HUES64 (cell line): ENCODE measurements around the gene THSD4.
"Not testable (repeated sequence)": the region's sequence is repeated elsewhere in the genome, so short reads cannot be mapped to it uniquely, and the experiment has no call there.

ENCODE experiments used
- H3K27ac ChIP-seq: 2 replicates; pipeline ENCODE4 v1.7.0; 2013; ENCODE audit warnings: low read depth, low read length, inconsistent platforms
- H3K27me3 ChIP-seq: 2 replicates; pipeline ENCODE4 v1.6.1; 2013; ENCODE audit warnings: mild to moderate bottlenecking, low read length; ENCODE audit not compliant: insufficient read depth
- H3K36me3 ChIP-seq: 2 replicates; pipeline ENCODE4 v1.6.1; 2013; ENCODE audit warnings: mild to moderate bottlenecking, low read length; ENCODE audit not compliant: insufficient read depth
- H3K4me1 ChIP-seq: 2 replicates; pipeline ENCODE4 v1.6.1; 2013; ENCODE audit warnings: mild to moderate bottlenecking, low read length, moderate library complexity; ENCODE audit not compliant: insufficient read depth
- H3K4me3 ChIP-seq: 2 replicates; pipeline ENCODE4 v1.5.1; 2013; ENCODE audit warnings: mild to moderate bottlenecking, low read length, moderate library complexity
- H3K9ac ChIP-seq: 2 replicates; pipeline ENCODE4 v1.6.1; 2013; ENCODE audit warnings: mild to moderate bottlenecking, low read depth, low read length
- H3K9me3 ChIP-seq: 2 replicates; pipeline ENCODE4 v1.6.1; 2013; ENCODE audit warnings: low read depth, low read length; ENCODE audit not compliant: insufficient read depth
- WGBS: fragments of 150-250, 120-280 bp; methylation state at CpG from one replicate; pipeline ENCODE4 v1.1.7; 2013; ENCODE audit warnings: missing lambda C conversion rate; 5-methylcytosine and 5-hydroxymethylcytosine counted together

The THSD4 gene

DNA sequence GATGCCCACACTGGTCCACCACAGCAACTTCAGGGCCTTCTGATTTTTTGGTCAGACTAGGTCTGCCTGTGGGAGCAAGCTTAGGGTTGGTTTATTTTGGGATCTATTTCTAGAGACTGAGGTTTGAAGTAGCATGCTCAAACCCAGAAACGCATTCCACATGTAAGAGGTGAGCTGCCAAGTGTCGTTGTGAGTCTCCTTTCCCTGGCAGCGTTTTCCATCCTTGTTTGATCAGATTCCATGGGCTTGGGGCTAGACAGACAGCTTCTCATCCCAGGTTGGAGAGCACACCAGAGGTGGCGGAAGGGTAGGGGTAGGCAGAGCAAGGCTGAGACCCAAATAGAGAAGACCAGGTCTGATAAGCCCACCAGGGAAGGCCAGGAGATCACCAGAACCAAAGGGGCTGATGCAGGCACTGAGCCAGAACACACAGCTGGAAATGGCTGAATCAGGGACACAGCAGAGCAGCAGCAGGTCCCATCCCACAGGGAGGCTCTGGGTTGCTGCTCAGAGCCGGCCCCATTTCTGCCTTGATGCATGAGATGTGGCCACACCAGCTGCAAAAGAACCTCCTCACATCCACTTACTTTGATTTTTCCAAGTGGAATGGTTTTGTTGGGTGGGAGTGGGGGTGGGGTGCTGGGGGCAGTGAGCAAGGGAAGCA lies 186.8 kb downstream of the THSD4 start:
- H3K9ac ChIP-seq = no peak overlapping the region
- H3K27ac ChIP-seq = no peak overlapping the region
- H3K4me3 ChIP-seq = no peak overlapping the region
- no peaks in the 10 kb centered on the region for H3K27me3 ChIP-seq
- no peaks in the 10 kb centered on the region; the same call in 1 of the 2 replicates for H3K9me3 ChIP-seq
- 93% methylated on average over 5 of the region's 5 CpGs for WGBS
- no peaks in the 10 kb centered on the region for H3K36me3 ChIP-seq
- no peaks in the 10 kb centered on the region for H3K4me1 ChIP-seq

DNA sequence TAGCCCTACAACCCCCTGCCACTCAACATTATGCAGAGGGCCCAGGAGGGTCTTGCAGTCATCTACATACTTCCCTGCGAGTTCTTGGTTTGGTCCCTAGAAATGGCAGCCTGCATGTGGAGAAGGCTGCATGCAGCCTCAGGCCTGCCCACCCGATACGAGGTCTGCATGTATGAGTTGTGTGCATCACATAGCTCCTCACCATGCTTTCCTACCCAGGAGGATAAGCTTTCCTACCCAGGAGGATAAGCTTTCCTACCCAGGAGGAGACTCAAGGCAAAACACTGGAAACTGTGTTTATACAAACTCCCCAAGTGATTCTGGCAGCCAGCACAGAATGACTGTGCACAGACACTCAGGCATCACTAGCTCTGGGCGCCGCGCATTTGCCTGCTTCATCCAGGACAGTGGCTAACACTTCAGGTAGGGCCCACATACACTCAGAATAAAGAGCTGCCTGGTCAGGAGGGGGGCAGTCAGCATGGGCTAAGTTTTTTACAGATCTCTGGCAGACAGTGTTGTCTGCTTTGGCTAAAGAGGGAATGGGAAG lies 187.7 kb downstream of the THSD4 start:
- no peaks in the 10 kb centered on the region for H3K27me3 ChIP-seq
- peaks cover 4% of the 10 kb centered on the region; the same call in 1 of the 2 replicates for H3K9me3 ChIP-seq
- H3K4me1 ChIP-seq = no peaks in the 10 kb centered on the region
- 93% methylated on average over 6 of the region's 6 CpGs for WGBS
- H3K9ac ChIP-seq = no peak overlapping the region
- H3K4me3 ChIP-seq = no peak overlapping the region
- no peak overlapping the region for H3K27ac ChIP-seq
- no peaks in the 10 kb centered on the region for H3K36me3 ChIP-seq

DNA sequence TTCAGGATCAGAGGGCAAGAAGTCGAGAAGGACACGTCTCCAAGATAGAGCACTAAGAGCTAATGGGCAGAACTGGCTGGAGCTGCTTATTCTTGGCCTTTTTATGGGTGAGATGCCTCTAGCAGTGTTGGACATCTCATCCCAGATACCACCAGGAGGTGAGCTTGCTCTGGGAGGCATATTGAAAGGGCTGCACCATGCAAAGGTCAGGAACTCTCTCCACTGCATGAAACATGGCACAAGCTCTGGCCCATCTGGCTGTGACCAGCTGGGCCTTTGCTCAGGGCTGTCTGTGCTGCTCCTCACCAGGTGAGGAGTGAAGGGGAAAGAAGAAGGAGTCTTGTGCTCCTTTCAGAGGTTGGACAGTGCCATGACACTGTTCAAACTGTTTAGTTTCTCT lies 188.7 kb downstream of the THSD4 start:
- Histone ChIP-seq H3K9ac (no peak overlapping the region), H3K27me3 (no peaks in the 10 kb centered on the region), H3K4me3 (no peak overlapping the region), H3K9me3 (peaks cover 6% of the 10 kb centered on the region; the same call in 1 of the 2 replicates), H3K4me1 (no peaks in the 10 kb centered on the region), H3K27ac (no peak overlapping the region), H3K36me3 (no peaks in the 10 kb centered on the region)
- whole genome bisulfite sequencing = 95% methylated on average over 2 of the region's 2 CpGs

DNA sequence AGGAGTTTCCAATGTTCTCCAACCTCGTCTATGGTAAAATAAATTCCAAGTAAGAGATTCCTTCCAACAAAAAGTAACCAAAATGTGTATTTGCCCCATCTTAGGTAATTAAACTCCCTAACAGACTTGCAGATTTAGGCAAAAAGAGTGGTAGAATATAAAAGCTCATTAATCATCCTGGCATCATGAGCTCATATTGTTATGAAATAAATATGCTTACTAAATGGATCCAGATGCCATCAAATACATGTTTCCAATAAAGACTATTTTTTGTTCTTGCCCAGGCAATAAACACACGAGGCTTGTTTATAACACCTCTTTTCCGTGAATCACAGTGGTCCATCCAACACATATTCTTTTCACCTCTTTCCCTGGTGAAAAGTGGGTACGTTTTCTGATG lies 189.4 kb downstream of the THSD4 start:
- no peak overlapping the region for H3K4me3 ChIP-seq

DNA sequence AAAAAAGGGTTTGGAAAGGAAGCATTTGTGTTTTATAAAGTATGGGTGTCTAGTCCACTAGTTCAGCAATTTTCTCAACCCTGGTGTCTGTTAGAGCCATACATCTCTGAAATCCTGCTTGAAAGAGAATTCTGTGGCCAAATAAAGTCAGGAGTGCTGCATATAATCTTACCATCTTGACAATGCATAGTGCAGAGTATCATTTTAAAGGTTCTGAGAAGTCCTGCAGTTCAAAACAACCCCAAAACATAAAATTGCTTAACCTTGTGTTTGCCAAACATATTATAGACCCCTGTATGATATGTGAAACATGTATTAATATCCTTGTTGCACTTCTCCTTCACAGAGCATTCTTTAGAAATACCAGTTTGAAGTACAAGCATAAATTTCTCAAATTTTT lies 191.3 kb downstream of the THSD4 start:
- Histone ChIP-seq H3K4me1 (no peaks in the 10 kb centered on the region), H3K36me3 (no peaks in the 10 kb centered on the region), H3K27me3 (no peaks in the 10 kb centered on the region), H3K9ac (no peak overlapping the region), H3K4me3 (no peak overlapping the region), H3K27ac (no peak overlapping the region), H3K9me3 (peaks cover 6% of the 10 kb centered on the region; the same call in 1 of the 2 replicates)

More for the DNA sequence above, 189.4 kb downstream of the THSD4 start:
- no peak overlapping the region for H3K27ac ChIP-seq
- no peak overlapping the region for H3K9ac ChIP-seq
- H3K9me3 ChIP-seq = peaks cover 6% of the 10 kb centered on the region; the same call in 1 of the 2 replicates
- H3K4me1 ChIP-seq = no peaks in the 10 kb centered on the region
- 95% methylated on average over 3 of the region's 4 CpGs for WGBS
- no peaks in the 10 kb centered on the region for H3K27me3 ChIP-seq
- H3K36me3 ChIP-seq = no peaks in the 10 kb centered on the region

DNA sequence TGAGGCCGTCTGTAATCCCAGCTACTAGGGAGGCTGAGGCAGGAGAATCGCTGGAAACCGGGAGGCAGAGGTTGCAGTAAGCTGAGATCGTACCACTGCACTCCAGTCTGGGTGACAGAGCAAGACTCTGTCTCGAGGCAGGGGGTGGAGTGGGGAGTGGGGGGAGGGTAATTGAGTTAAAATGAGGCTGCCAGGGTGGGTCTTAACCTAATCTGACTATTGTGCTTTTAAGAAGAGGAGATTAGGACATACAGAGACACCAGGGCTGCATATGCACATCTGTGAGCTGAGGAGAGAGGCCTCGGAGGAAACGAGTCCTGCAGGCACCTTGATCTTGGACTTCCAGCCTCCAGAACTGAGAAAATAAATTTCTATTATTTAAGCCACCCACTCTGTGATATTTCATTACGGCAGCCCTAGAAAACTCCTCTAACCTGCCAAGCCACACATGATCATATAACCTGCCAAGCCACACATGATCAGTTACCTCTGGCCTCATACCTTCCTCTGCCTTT lies 197.0 kb downstream of the THSD4 start:
- WGBS = 83% methylated on average over 8 of the region's 8 CpGs

DNA sequence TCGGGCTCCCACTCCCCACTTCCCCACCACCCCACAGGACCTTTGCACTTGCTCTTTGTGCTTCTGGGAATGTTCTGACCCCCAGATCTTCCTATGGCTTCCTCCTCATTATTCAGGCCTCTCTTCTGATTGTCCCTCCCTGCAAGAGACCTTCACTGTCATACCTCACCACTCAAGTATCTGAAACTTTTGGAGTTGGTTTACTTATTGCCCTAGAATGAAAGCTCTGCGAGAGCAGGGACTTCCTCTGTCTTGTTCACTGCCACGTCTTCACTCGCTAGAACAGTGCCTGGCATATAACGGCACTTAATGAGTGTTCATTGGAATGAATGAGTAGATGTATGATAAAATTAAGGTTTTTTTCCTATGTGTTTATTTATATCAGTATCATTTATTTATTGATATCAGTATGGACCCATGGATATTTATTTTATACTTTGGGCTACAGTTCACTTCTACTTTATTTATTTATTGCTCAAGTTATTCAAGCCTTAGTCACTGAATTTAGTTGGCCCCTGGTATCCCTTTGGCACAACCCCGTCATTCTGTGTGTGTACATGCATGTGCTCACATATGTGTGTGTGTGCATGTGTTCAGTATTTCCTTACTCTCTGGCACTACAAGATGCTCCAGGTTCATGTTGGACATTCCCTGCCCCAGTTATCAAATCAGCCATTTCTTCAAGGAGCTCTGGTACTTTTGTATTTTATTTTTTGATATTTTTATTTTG lies 197.6 kb downstream of the THSD4 start:
- Histone ChIP-seq H3K9me3 (peaks cover 2% of the 10 kb centered on the region; the same call in 1 of the 2 replicates), H3K27ac (no peak overlapping the region), H3K4me1 (peaks cover 26% of the 10 kb centered on the region; the same call in 1 of the 2 replicates), H3K4me3 (no peak overlapping the region), H3K36me3 (no peaks in the 10 kb centered on the region), H3K27me3 (no peaks in the 10 kb centered on the region), H3K9ac (no peak overlapping the region)
- whole genome bisulfite sequencing = 90% methylated on average over 6 of the region's 6 CpGs

More for the DNA sequence above, 197.0 kb downstream of the THSD4 start:
- H3K27ac ChIP-seq = no peak overlapping the region
- no peaks in the 10 kb centered on the region for H3K36me3 ChIP-seq
- H3K9me3 ChIP-seq = peaks cover 6% of the 10 kb centered on the region; the same call in 1 of the 2 replicates
- no peaks in the 10 kb centered on the region for H3K27me3 ChIP-seq
- no peak overlapping the region for H3K9ac ChIP-seq
- no peak overlapping the region for H3K4me3 ChIP-seq
- peaks cover 26% of the 10 kb centered on the region; the same call in 1 of the 2 replicates for H3K4me1 ChIP-seq

DNA sequence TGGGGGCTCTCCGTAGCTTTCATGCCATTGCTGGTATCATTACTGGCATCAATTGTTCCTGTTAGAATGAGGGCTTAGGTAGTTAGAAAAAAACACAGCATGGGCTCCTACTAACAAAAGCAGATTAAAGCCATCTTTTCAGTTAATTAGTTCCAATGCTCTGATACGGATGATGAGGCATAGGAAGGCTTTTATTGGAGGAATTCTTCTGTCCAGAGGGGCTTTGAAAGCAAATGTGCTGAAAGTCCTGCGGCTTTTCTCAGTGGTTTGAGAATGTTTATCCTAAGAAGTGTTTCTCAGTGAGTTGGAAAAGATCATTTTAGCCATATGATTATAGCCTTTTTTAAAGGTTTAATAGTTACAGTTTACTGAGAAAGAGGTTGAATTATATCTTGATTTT lies 198.5 kb downstream of the THSD4 start:
- Histone ChIP-seq H3K27me3 (no peaks in the 10 kb centered on the region), H3K9ac (no peak overlapping the region), H3K27ac (no peak overlapping the region), H3K4me3 (no peak overlapping the region), H3K9me3 (no peaks in the 10 kb centered on the region), H3K36me3 (no peaks in the 10 kb centered on the region), H3K4me1 (peaks cover 26% of the 10 kb centered on the region; the same call in 1 of the 2 replicates)
- WGBS = 84% methylated on average over 3 of the region's 3 CpGs

DNA sequence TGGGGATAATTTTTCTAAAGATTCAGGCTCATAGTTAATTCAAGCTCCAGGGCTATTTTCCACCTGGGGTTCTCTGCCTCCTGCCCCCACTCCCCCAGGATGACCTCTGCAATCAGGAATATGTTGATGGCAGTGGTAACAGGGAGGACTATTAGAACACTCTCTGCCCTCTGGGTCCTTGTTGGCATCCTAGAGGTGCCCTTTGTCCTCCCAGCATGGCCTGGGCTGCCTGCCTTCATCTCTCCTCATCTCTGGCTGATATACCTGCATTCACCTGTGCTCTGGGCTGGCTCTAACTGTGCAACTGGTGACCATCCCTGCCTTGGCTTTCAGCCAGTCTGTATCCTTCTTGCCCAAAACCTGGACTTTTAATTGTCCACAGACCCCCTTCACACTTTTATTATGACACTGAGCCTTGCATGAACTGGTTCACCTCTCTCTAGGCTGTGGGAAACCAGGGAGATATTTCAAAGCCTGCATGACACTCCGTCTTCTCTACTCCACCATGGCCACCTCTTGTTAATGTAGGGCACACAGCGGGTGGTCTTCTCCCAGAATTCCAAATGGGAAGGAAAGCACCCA lies 199.8 kb downstream of the THSD4 start:
- Histone ChIP-seq H3K9ac (no peak overlapping the region), H3K36me3 (no peaks in the 10 kb centered on the region), H3K27ac (no peak overlapping the region), H3K4me1 (peaks cover 26% of the 10 kb centered on the region; the same call in 1 of the 2 replicates), H3K27me3 (no peaks in the 10 kb centered on the region), H3K9me3 (no peaks in the 10 kb centered on the region), H3K4me3 (no peak overlapping the region)
- 88% methylated on average over 2 of the region's 2 CpGs for WGBS

DNA sequence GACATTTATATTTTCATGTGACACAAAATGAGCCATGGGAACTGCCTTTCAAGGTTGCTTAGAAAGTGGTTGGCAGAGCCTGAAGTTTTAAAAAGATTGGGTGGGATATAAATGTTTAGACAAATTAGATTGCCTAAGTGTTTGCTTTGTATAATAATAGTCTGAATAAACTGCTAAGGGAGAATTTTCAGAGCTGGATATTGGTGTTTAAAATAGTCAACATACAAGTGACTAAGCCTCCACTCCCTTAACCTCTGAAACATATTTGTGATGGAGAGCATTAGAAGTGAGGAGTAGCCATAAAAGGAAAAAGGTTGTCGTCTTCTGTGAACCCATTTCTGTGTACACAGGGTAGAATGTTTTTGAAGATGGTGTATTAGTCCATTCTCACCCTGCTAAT lies 201.6 kb downstream of the THSD4 start:
- Histone ChIP-seq H3K9ac (no peak overlapping the region), H3K27ac (no peak overlapping the region), H3K27me3 (no peaks in the 10 kb centered on the region), H3K36me3 (no peaks in the 10 kb centered on the region), H3K4me1 (peaks cover 26% of the 10 kb centered on the region; the same call in 1 of the 2 replicates), H3K4me3 (no peak overlapping the region), H3K9me3 (no peaks in the 10 kb centered on the region)
- 93% methylated on average over 1 of the region's 1 CpG for WGBS

DNA sequence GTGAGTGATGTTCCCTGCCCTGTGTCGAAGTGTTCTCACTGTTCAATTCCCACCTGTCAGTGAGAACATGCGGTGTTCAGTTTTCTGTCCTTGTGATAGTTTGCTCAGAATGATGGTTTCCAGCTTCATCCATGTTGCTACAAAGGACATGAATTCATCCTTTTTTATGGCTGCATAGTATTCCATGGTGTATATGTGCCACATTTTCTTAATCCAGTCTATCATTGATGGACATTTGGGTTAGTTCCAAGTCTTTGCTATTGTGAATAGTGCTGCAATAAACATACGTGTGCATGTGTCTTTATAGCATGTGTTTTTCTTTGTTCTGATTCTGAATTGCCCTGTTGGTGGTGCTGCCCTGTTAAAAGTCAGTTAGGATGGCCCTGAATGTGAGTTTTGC lies 204.2 kb downstream of the THSD4 start:
- H3K4me1 ChIP-seq = peaks cover 14% of the 10 kb centered on the region; the same call in 1 of the 2 replicates
- not testable (repeated sequence) for H3K27me3 ChIP-seq, H3K27ac ChIP-seq, H3K4me3 ChIP-seq, H3K9ac ChIP-seq, H3K36me3 ChIP-seq, H3K9me3 ChIP-seq
- WGBS = 95% methylated on average over 3 of the region's 3 CpGs
